OCI-LY7 (cell line): ENCODE measurements around the gene SH3BP1. TPM values are rescaled to one million over a fixed set of nuclear protein-coding genes. Genes with fewer than 3 reads are reported as not detected.

Experiments
- BruUV-seq: library from RNA; stranded (reverse); fragments of 400-500 nt; replicated peaks from 2 replicates; lab custom pipeline; 2021; lab: Mats Ljungman, UMichigan
- CTCF ChIA-PET: fragments of 300-600 bp; sonication (Branson Sonifier 250); formaldehyde crosslinking; loops from one replicate; lab custom pipeline; 2022; ENCODE audit warnings: antibody characterized with exemption; ENCODE audit not compliant: unreplicated experiment; lab: Charles Lee
- POLR2A ChIA-PET: fragments of 300-600 bp; sonication (Branson Sonifier 250); formaldehyde crosslinking; loops from one replicate; lab custom pipeline; 2022; ENCODE audit warnings: antibody characterized with exemption; lab: Charles Lee
- DNase-seq: peaks from one replicate; pipeline ENCODE4 v3.0.0-alpha.2; 2015; ENCODE audit warnings: low spot score
- H2AFZ ChIP-seq: fragments of 200-600 bp; sonication (generic), shearing (Covaris generic); 2 replicates; pipeline ENCODE4 v1.6.1; 2014; ENCODE audit warnings: mild to moderate bottlenecking, antibody characterized with exemption, low read length, moderate library complexity
- H3K27ac ChIP-seq: fragments of 200-600 bp; sonication (generic); 2 replicates; pipeline ENCODE4 v1.5.1; 2014; ENCODE audit warnings: mixed run types, low read depth, mild to moderate bottlenecking, moderate library complexity, low read length, inconsistent platforms; ENCODE audit not compliant: poor library complexity, severe bottlenecking
- H3K36me3 ChIP-seq: fragments of 200-600 bp; sonication (generic); 2 replicates; pipeline ENCODE4 v1.6.1; 2014; ENCODE audit warnings: mild to moderate bottlenecking, antibody characterized with exemption, low read length, moderate library complexity, mixed read lengths; ENCODE audit not compliant: insufficient read depth
- H3K4me1 ChIP-seq: fragments of 200-600 bp; sonication (generic); 2 replicates; pipeline ENCODE4 v1.5.1; 2014; ENCODE audit warnings: mild to moderate bottlenecking, low read length; ENCODE audit not compliant: insufficient read depth, poor library complexity, severe bottlenecking
- H3K4me2 ChIP-seq: fragments of 200-600 bp; sonication (generic); 2 replicates; pipeline ENCODE4 v1.6.1; 2014; ENCODE audit warnings: mild to moderate bottlenecking, low read length
- H3K4me3 ChIP-seq: fragments of 200-600 bp; sonication (generic); 2 replicates; pipeline ENCODE4 v1.5.1; 2014; ENCODE audit warnings: mild to moderate bottlenecking, low read depth, low read length; ENCODE audit not compliant: poor library complexity, severe bottlenecking
- H3K79me2 ChIP-seq: fragments of 200-600 bp; sonication (generic); 2 replicates; pipeline ENCODE4 v1.6.1; 2016; ENCODE audit warnings: low read depth, mild to moderate bottlenecking, low read length, moderate library complexity, mixed read lengths; ENCODE audit not compliant: insufficient read depth
- H3K9me2 ChIP-seq: fragments of 200-600 bp; sonication (generic); 2 replicates; pipeline ENCODE4 v1.6.1; 2016; ENCODE audit warnings: mild to moderate bottlenecking, low read length, mixed read lengths; ENCODE audit not compliant: insufficient read depth
- H3K9me3 ChIP-seq: fragments of 200-600 bp; sonication (generic); 2 replicates; pipeline ENCODE4 v1.6.1; 2014; ENCODE audit warnings: mild to moderate bottlenecking, mixed run types, low read length, mixed read lengths
- H4K20me1 ChIP-seq: fragments of 200-600 bp; sonication (generic); 2 replicates; pipeline ENCODE4 v1.6.1; 2014; ENCODE audit warnings: mild to moderate bottlenecking, antibody characterized with exemption, low read length, moderate library complexity, mixed read lengths; ENCODE audit not compliant: insufficient read depth
- CTCF ChIP-seq: fragments of 200-600 bp; sonication (generic); conservative IDR thresholded peaks from 2 replicates; pipeline ENCODE4 v1.5.1; 2014; ENCODE audit warnings: mild to moderate bottlenecking, antibody characterized with exemption, low read length, moderate library complexity, mixed read lengths
- EZH2phosphoT487 ChIP-seq: fragments of 200-600 bp; sonication (generic); IDR thresholded peaks from 2 replicates; pipeline ENCODE4 v1.6.1; 2018; ENCODE audit warnings: low read depth, borderline replicate concordance, mild to moderate bottlenecking, mixed run types, antibody characterized with exemption, low read length, moderate library complexity, mixed read lengths
- intact Hi-C: fragments of 100-400 bp; cut with micrococcal nuclease; formaldehyde crosslinking; loops from one replicate; pipeline ENCODE4 v1.10.0; 2022; ENCODE audit not compliant: unreplicated experiment
- total RNA-seq, 2 experiments: library from RNA; depleted of rRNA in 1 of 2; stranded (reverse); fragments of >200 nt in 1 of 2; shearing (Covaris generic) in 1 of 2; gene quantifications; 2 replicates each; pipeline ENCODE4 v1.2.3, GENCODE V29; 2014 to 2022

Gene SH3BP1
- total RNA-seq, 2 experiments from 2014 or later = 15.3 to 48.4 TPM

DNA sequence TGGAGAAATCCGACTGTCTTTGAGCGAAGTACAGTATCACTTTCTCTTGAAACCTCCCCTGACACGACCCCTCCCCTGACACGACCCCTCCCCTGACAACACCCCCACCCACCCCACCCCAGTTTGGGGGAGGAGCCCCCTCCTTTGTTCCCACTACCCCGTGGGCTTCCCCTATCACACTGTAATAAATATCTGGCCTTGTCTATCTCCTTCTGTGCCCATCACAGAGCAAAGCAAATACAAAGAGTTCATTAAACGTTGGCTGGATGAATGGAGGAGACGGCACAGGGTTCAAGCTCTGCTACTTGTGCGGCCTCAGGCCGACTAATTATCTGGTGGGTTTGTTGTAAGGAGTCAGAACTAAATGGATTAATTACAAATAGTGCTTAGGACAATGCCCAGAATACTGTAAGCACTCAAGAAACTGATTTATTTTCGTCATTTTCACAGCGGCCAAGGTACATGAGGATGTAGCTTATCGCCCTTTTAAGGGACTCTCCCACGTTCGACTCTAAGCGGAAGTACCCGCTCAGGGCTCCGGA, 31.5 kb upstream of the SH3BP1 start:
- TF ChIP-seq EZH2phosphoT487 (no peak), CTCF (no peak)
- TSS peak; percentile 83 for BruUV-seq
- Histone ChIP-seq H3K27ac (peak overlapping the region; percentile 90), H3K9me3 (no peaks in the 10 kb centered on the region), H3K4me3 (peak overlapping the region; percentile 77), H3K79me2 (peaks cover 32% of the 10 kb centered on the region), H3K4me2 (peak overlapping the region; percentile 94), H3K9me2 (no peaks in the 10 kb centered on the region), H2AFZ (peak overlapping the region; percentile 94), H3K36me3 (peaks cover 21% of the 10 kb centered on the region), H4K20me1 (no peaks in the 10 kb centered on the region), H3K4me1 (peaks cover 40% of the 10 kb centered on the region)
- CTCF ChIA-PET = interaction anchor here (0.6 to 1.0 kb wide), 5 partner anchors 12 to 751 kb away, joined by 3 to 4 read pairs (median 3); no protein-coding TSS in a partner anchor
- intact Hi-C loops = loop anchor here (5.0 kb wide), 2 partner anchors 34 to 69 kb away; partner anchors contain the start of gene LGALS1
- POLR2A ChIA-PET = interaction anchor here (0.7 to 3.3 kb wide), 14 partner anchors 10 to 356 kb away, joined by 3 to 25 read pairs (median 4); partner anchors contain the start of genes NOL12 and PDXP
- DNase-seq = no peak

- no peak for TF ChIP-seq CTCF
- no peak for TF ChIP-seq EZH2phosphoT487
- Histone ChIP-seq H2AFZ (peak within 1 kb of the TSS; percentile 94), H3K9me2 (no peaks in the 10 kb centered on the region), H3K4me1 (peaks cover 40% of the 10 kb centered on the region), H3K4me3 (peak within 1 kb of the TSS; percentile 77), H3K27ac (peak within 1 kb of the TSS; percentile 90), H4K20me1 (no peaks in the 10 kb centered on the region), H3K4me2 (peak within 1 kb of the TSS; percentile 94), H3K36me3 (peaks cover 26% of the 10 kb centered on the region), H3K79me2 (peaks cover 32% of the 10 kb centered on the region), H3K9me3 (no peaks in the 10 kb centered on the region)
- no TSS peak for BruUV-seq
- peak; percentile 99 for DNase-seq
- POLR2A ChIA-PET = interaction anchor here (0.7 to 3.3 kb wide), 12 partner anchors 8 to 356 kb away, joined by 3 to 25 read pairs (median 4); partner anchors contain the start of genes NOL12 and PDXP
- CTCF ChIA-PET = interaction anchor here (0.6 to 1.1 kb wide), 6 partner anchors 10 to 409 kb away, joined by 3 to 5 read pairs (median 4); no protein-coding TSS in a partner anchor
- intact Hi-C loops = loop anchor here (5.0 kb wide), 2 partner anchors 34 to 69 kb away; partner anchors contain the start of gene LGALS1
These were observed 30.8 kb upstream of the SH3BP1 start, which contains the start of gene GGA1 for GRCh38 chr22:37608477-37609239. GGA1 (plus strand) TSS chr22:37608834; CDS start chr22:37608861, 27 bp downstream.
